Left colon (tissue), 2 donors: ENCODE results near the gene LARP1B. TPM values are rescaled to one million over a fixed set of nuclear protein-coding genes. Genes with fewer than 3 reads are reported as not detected.
A peak's percentile ranks its signal among the peaks of the same experiment; 100 is the strongest.
"Not testable (repeated sequence)": the region's sequence is repeated elsewhere in the genome, so short reads cannot be mapped to it uniquely, and the experiment has no call there.

Experiments used
- ATAC-seq: fragments of 200-7000 bp; cut with Tn5 transposase; one replicate; pipeline ENCODE4 v1.9.1; 2020; ENCODE audit warnings: mild to moderate bottlenecking, moderate library complexity
- DNase-seq, 2 donors: peaks; one replicate each; pipeline ENCODE4 v3.0.0-alpha.2; 2020
- intact Hi-C, 2 donors: fragments of 100-400 bp; cut with DNase I in 1 of 2; cut with micrococcal nuclease in 1 of 2; formaldehyde crosslinking; loops; one replicate each; pipeline versions ENCODE4 v1.11.2 to v1.14.0; 2022; cut with DNase I, micrococcal nuclease
- total RNA-seq, 2 donors: library from RNA; stranded (reverse); fragmentation: NEBNext Ultra II Directional; extraction: Animal tissue kit (Norgen Biotek cat#: 25700); gene quantifications; one replicate each; pipeline ENCODE4 v1.2.1, GENCODE V29; 2021
- donor health status: DM: no; HTN: no; CAD: no.
- donor health status: DM: yes; HTN: yes; CAD: no.

The LARP1B gene
- total RNA-seq, 2 donors from 2014 or later = 30.1 to 33.8 TPM

DNA sequence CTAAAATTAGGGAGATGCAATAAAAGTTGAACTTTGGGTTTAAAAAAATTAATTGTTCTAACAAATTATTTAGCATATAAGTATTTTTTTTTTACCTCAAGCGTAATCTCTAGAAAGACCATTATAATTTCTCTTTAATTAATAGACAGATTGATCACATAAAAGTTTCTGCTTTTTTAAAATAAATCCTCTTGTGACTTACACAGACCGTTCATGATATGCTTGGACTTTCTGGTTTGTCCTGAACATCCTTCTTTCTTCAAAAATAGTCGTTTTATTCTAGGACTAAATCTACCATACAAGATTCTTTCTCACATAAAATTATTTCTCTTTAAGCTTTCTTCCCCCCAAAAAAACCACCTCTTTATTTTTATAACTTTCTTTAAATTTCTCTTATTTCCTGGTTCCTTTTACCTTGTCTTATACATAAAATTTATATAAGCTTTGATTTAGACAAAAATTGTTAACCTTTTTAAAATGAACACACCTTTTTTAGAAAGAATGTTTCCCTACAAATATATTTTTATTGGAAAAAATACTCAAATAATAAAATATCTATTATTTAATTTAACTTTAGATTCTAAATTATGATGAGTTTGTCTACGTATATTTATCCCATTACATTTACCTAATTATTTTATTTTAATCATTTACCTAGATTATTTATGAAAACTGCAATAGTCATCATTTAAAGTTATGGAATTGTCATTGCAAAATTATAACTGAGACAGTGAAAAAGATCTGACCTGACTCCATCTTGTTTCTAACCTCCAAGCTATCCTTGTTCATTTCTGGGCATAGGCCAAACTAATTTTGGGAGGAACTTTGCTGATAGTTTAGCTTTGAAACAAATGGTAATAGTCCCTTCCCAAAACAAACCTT is 188.9 kb downstream of the LARP1B start:
- ATAC-seq (no peak), DNase-seq (no peak)
- intact Hi-C loops = no loop called here

DNA sequence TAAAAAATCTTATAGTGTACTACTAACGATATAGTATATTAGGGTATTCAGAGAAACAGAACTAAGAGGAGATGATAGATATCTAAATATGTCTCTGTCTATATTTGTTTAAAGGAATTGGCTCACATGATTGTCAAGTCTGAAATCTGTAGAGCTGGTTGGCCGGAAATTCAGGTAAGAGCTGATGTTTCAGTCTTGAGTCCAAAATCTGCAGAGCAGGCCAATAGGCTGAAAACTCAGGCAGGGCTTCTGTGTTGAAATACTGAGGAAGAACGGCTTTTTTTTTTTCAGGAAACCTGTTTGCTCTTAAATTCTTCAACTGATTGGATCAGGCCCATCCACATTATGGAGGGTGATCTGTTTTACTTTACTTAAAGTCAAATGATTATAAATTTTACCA is 194.8 kb downstream of the LARP1B start:
- intact Hi-C loops = no loop called here
- ATAC-seq = no peak
- no peak for DNase-seq

DNA sequence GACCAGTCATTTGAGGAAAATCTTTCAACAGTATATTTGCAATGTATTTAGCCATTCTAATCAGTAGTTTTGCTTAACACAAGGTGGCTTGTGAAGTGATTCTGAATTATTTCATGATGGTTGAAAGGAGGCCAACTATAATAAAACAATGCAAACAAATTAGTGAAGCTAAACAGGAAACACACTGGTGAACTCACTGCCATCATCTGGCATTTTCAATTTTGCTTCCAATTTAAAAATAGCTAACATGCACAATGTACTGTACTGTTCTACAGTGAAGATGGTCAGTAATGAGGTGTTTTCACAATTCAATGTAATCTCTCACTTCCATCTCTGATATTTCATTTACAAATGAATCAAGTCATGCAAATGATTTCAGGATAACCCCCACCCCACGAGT is 195.4 kb downstream of the LARP1B start:
- ATAC-seq = peak; percentile 85
- intact Hi-C loops = no loop called here
- no peak for DNase-seq

GRCh38 chr4:128258166-128258565 is 197.1 kb downstream of the LARP1B start:
- intact Hi-C loops, DNase-seq: not testable (repeated sequence)
- peak; percentile 82 for ATAC-seq

DNA sequence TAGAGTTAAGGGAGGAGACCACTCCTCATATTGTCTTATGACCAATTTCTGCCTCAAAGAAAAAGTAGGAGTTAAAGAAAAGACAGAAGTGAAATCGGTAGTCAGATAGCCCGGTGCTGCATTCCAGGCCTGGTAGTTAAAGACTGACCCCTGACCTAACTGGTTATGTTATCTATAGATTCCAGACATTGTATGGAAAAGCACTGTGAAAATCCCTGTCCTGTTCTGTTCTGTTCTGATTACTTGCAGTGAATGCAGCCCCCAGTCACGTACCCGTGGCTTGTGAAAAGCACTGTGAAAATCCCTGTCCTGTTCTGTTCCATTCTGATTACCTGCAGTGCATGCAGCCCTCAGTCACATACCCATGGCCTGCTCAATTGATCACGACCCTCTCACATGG is 198.8 kb downstream of the LARP1B start:
- DNase-seq, intact Hi-C loops: not testable (repeated sequence)

More for the DNA sequence above, 198.8 kb downstream of the LARP1B start:
- ATAC-seq = not testable (repeated sequence)

Other genes with a start within 250 kb of the LARP1B start
- 1 to 10 TPM; 3.1 to 7.8 TPM for gene PLK4, start 180.4 kb upstream of the LARP1B start, total RNA-seq
- gene MFSD8, start 96.1 kb upstream of the LARP1B start, total RNA-seq = 10 to 100 TPM; 23.1 to 28.4 TPM
- 10 to 100 TPM; 16.9 to 17.5 TPM for gene ABHD18, start 95.9 kb upstream of the LARP1B start, total RNA-seq
- 10 to 100 TPM; 79.8 to 90.1 TPM for gene PGRMC2, start 226.5 kb downstream of the LARP1B start, total RNA-seq